Transverse colon (tissue), 3 donors: ENCODE data around the gene DBNDD1.

Source experiments
- POLR2A ChIP-seq: fragments of 450-650 bp; IDR thresholded peaks from one replicate; pipeline ENCODE4 v1.6.1; 2016; ENCODE audit warnings: antibody characterized with exemption, mild to moderate bottlenecking, moderate library complexity
- TF ChIP-seq, protein P1 (sequence below), 5 experiments: fragments of 200-600 bp in 3 of 5; fragments of 450-650 bp in 2 of 5; sonication (generic) in 3 of 5; IDR thresholded peaks; 1 replicate in 2 of 5; 2 replicates in 3 of 5; pipeline ENCODE4 v1.5.1; 2016 to 2017; ENCODE audit warnings: antibody characterized with exemption in 5 of 5, inconsistent platforms in 3 of 5, mild to moderate bottlenecking in 2 of 5, moderate library complexity in 1 of 5

DNA sequence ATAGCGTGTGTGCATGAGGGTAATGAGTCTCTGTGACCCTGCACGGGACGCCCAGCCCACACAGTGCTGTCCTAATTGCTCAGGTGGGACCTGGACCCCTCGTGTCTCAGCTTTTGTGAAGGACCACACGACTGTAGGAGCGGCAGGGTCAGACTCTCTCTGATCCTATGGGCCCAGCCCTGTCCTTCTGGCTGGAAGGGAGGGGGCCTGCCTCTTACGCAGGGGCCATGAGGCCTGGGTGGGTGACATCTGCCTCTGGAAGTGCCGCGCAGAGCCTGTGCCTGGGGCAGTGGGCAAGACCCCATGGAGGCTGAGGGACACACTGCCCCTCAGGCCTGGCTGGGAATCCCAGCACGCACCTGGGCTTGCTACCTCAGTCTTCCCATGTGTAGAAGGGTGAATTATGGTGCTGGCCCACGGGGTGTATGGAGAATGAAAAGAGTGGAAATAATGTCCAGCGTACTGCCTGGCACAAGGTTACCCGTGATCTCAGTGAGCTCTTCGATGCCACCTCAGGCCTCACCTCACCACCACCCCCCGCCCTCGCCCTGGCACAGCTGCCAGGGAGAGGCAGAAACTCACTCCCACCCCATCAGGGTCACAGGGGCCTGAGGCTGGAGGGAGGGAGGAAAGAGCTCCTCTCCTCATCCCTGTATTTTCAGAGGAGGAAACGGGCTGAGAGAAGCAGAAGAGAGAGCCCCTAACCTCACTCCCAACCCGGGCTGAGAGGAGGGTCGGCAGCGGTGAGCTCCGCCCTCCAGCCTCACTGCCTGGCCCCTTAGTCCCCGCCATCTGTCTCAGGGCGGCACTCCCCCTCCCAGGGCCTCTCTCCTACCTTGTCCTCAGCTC is 27.1 kb upstream of the DBNDD1 start:
- TF ChIP-seq POLR2A, result no peak
- TF ChIP-seq, protein P1, sequence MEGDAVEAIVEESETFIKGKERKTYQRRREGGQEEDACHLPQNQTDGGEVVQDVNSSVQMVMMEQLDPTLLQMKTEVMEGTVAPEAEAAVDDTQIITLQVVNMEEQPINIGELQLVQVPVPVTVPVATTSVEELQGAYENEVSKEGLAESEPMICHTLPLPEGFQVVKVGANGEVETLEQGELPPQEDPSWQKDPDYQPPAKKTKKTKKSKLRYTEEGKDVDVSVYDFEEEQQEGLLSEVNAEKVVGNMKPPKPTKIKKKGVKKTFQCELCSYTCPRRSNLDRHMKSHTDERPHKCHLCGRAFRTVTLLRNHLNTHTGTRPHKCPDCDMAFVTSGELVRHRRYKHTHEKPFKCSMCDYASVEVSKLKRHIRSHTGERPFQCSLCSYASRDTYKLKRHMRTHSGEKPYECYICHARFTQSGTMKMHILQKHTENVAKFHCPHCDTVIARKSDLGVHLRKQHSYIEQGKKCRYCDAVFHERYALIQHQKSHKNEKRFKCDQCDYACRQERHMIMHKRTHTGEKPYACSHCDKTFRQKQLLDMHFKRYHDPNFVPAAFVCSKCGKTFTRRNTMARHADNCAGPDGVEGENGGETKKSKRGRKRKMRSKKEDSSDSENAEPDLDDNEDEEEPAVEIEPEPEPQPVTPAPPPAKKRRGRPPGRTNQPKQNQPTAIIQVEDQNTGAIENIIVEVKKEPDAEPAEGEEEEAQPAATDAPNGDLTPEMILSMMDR (IDR thresholded peaks at IDR 0.05), result no peak
